ENCODE data around the gene IRX3. TPM values are rescaled to one million over a fixed set of nuclear protein-coding genes. Genes with fewer than 3 reads are reported as not detected.

The IRX3 gene
- 108 TPM for total RNA-seq
- long read RNA-seq, transcript IRX3-201 (4 exons, 2,601 nt), result major isoform, 151 of 297 reads
- long read RNA-seq, partial matches to known transcripts, result 111 of 297 reads
- long read RNA-seq, other reads (novel, unspliced or antisense), result 35 of 297 reads

- H3K4me1 ChIP-seq, result peaks cover 26% of the 10 kb centered on the region
- TF ChIP-seq CTCF (IDR thresholded peaks at IDR 0.05), result no peak
- peak within 1 kb of the TSS; percentile 84 for H3K27ac ChIP-seq
- intact Hi-C loops (cut with DNase I), result no loop called here
- peaks cover 96% of the 10 kb centered on the region for H3K27me3 ChIP-seq (ENCODE audit: low read depth)
- H3K36me3 ChIP-seq, result no peaks in the 10 kb centered on the region
- peak within 1 kb of the TSS; percentile 60 for H3K4me3 ChIP-seq
- DNase-seq, result peak; percentile 91
- no peaks in the 10 kb centered on the region for H3K9me3 ChIP-seq
- ATAC-seq, result peak; percentile 86 to 90
These were observed at the start of gene IRX3 for GRCh38 chr16:54286366-54287130. IRX3 (minus strand) TSS chr16:54286787; CDS start chr16:54286050, 737 bp downstream.

GRCh38 chr16:54335230-54335629 is 48.6 kb upstream of the IRX3 start:
- Histone ChIP-seq H3K4me3 (no peak overlapping the region), H3K36me3 (no peaks in the 10 kb centered on the region), H3K27me3 (ENCODE audit: low read depth) (no peaks in the 10 kb centered on the region), H3K27ac (no peak overlapping the region), H3K9me3 (no peaks in the 10 kb centered on the region), H3K4me1 (no peaks in the 10 kb centered on the region)
- no peak for TF ChIP-seq CTCF (IDR thresholded peaks at IDR 0.05)
- ATAC-seq (peak in 1 of 2 donors; percentile 42), DNase-seq (no peak)
- intact Hi-C loops (cut with DNase I), result no loop called here

- Histone ChIP-seq H3K4me1 (no peaks in the 10 kb centered on the region), H3K4me3 (no peak overlapping the region), H3K27ac (no peak overlapping the region), H3K27me3 (ENCODE audit: low read depth) (no peaks in the 10 kb centered on the region), H3K9me3 (no peaks in the 10 kb centered on the region), H3K36me3 (no peaks in the 10 kb centered on the region)
- ATAC-seq (peak; percentile 41 to 67), DNase-seq (no peak)
- no peak for TF ChIP-seq CTCF (IDR thresholded peaks at IDR 0.05)
- intact Hi-C loops (cut with DNase I), result no loop called here
These were observed 47.6 kb upstream of the IRX3 start for GRCh38 chr16:54334208-54334607.

- ATAC-seq (no peak), DNase-seq (no peak)
- Histone ChIP-seq H3K4me1 (no peaks in the 10 kb centered on the region), H3K27me3 (ENCODE audit: low read depth) (no peaks in the 10 kb centered on the region), H3K4me3 (no peak overlapping the region), H3K9me3 (no peaks in the 10 kb centered on the region), H3K36me3 (no peaks in the 10 kb centered on the region), H3K27ac (no peak overlapping the region)
- intact Hi-C loops (cut with DNase I), result no loop called here
- no peak for TF ChIP-seq CTCF (IDR thresholded peaks at IDR 0.05)
These were observed 44.8 kb upstream of the IRX3 start for GRCh38 chr16:54331241-54332002.

- no peak overlapping the region for H3K4me3 ChIP-seq
- no peaks in the 10 kb centered on the region for H3K27me3 ChIP-seq (ENCODE audit: low read depth)
- H3K36me3 ChIP-seq, result no peaks in the 10 kb centered on the region
- H3K9me3 ChIP-seq, result no peaks in the 10 kb centered on the region
- TF ChIP-seq CTCF (IDR thresholded peaks at IDR 0.05), result no peak
- DNase-seq (no peak), ATAC-seq (no peak)
- no peak overlapping the region for H3K27ac ChIP-seq
- intact Hi-C loops (cut with DNase I), result no loop called here
- peaks cover 11% of the 10 kb centered on the region for H3K4me1 ChIP-seq
These were observed 41.0 kb upstream of the IRX3 start for GRCh38 chr16:54327609-54328008.
